DND-41 (cell line): ENCODE data around the gene TTC39B.

Experiments used
- ATAC-seq: fragments of 200-7000 bp; cut with Tn5 transposase; 3 replicates; pipeline ENCODE4 v1.9.1; 2021; ENCODE audit warnings: low read depth; ENCODE audit not compliant: insufficient read depth
- DNase-seq: peaks from one replicate; pipeline ENCODE4 v3.0.0-alpha.2; 2020
- H2AFZ ChIP-seq: 2 replicates; pipeline ENCODE4 v1.6.0; 2012; ENCODE audit warnings: low read depth, low read length
- H3K27ac ChIP-seq: 2 replicates; pipeline ENCODE4 v1.5.1; 2012; ENCODE audit warnings: low read length, inconsistent platforms
- H3K27me3 ChIP-seq: fragments of 200-600 bp; sonication (generic); 2 replicates; pipeline ENCODE4 v1.6.0; 2012; ENCODE audit warnings: low read length, mild to moderate bottlenecking, inconsistent platforms; ENCODE audit not compliant: insufficient read depth, poor library complexity
- H3K36me3 ChIP-seq: 2 replicates; pipeline ENCODE4 v1.5.1; 2012; ENCODE audit warnings: low read length, inconsistent platforms; ENCODE audit not compliant: insufficient read depth
- H3K4me1 ChIP-seq: 2 replicates; pipeline ENCODE4 v1.5.1; 2012; ENCODE audit warnings: mild to moderate bottlenecking, low read length; ENCODE audit not compliant: insufficient read depth
- H3K4me2 ChIP-seq: 2 replicates; pipeline ENCODE4 v1.6.0; 2012; ENCODE audit warnings: mild to moderate bottlenecking, moderate library complexity, low read length, inconsistent platforms; ENCODE audit not compliant: insufficient read depth
- H3K4me3 ChIP-seq, 2 experiments: fragments of 200-600 bp in 1 of 2; shearing (Covaris generic) in 1 of 2; 2 replicates each; pipeline ENCODE4 v1.5.1; 2012 to 2016; ENCODE audit warnings: inconsistent platforms in 2 of 2, low read length in 2 of 2, mild to moderate bottlenecking in 2 of 2, low read depth in 1 of 2, moderate library complexity in 1 of 2
- H3K79me2 ChIP-seq: 2 replicates; pipeline ENCODE4 v1.6.0; 2012; ENCODE audit warnings: low read length, inconsistent platforms; ENCODE audit not compliant: insufficient read depth
- H3K9ac ChIP-seq: 2 replicates; pipeline ENCODE4 v1.6.0; 2012; ENCODE audit warnings: low read depth, mild to moderate bottlenecking, inconsistent platforms, low read length, moderate library complexity
- H3K9me3 ChIP-seq: 2 replicates; pipeline ENCODE4 v1.5.1; 2012; ENCODE audit warnings: low read length, moderate library complexity, mild to moderate bottlenecking, inconsistent platforms; ENCODE audit not compliant: insufficient read depth, severe bottlenecking
- H4K20me1 ChIP-seq: 2 replicates; pipeline ENCODE4 v1.6.0; 2012; ENCODE audit warnings: low read length; ENCODE audit not compliant: insufficient read depth
- EZH2 ChIP-seq: IDR thresholded peaks from 3 replicates; pipeline ENCODE4 v1.6.1; 2012; ENCODE audit warnings: borderline replicate concordance, low read depth, mild to moderate bottlenecking, moderate library complexity, low read length, inconsistent platforms; ENCODE audit not compliant: severe bottlenecking
- TF ChIP-seq, protein P1 (sequence below): IDR thresholded peaks from 2 replicates; pipeline ENCODE4 v1.5.1; 2012; ENCODE audit warnings: borderline replicate concordance, low read length, moderate library complexity, mild to moderate bottlenecking; ENCODE audit not compliant: poor library complexity, severe bottlenecking; ENCODE audit errors: extremely low read depth

TTC39B gene

DNA sequence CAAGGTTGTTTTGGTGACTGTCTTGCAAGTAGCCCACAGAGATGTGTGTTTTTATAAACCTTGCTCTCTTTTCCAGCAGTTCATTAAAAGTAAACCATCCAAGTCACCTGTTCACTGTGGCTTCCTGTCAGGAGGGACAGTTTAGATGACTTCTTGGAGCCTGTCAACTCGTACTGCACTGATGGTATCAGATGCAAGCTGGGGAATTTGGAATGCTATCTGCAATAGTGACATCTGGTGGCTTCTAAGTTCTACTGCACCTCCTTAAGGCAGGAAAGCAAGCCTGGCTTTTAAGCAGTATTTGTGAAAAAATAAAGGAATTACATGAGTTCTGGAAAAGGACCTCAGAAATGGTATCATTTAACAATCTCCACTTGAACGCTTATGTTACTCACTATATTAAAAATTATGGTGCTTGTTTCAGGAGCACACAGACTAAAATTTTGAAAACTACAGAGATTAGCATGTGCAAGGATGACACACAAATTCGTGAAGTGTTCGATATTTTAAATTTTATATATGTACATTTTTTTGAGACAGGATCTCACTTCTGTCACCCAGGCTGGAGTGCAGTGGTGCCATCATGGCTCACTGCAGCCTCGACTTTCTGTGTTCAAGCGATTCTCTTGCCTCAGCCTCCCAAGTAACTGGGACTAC lies 164.0 kb downstream of the TTC39B start:
- no peaks in the 10 kb centered on the region for H3K9me3 ChIP-seq
- H3K4me2 ChIP-seq: peak overlapping the region; percentile 9; the same call in 1 of the 2 replicates
- H3K79me2 ChIP-seq: no peaks in the 10 kb centered on the region
- H3K4me1 ChIP-seq: peaks cover 6% of the 10 kb centered on the region
- no peaks in the 10 kb centered on the region for H3K36me3 ChIP-seq
- no peaks in the 10 kb centered on the region for H4K20me1 ChIP-seq
- peak; percentile 93 for ATAC-seq
- H3K4me3 ChIP-seq: no peak overlapping the region
- peak; percentile 49 for DNase-seq
- H3K27me3 ChIP-seq: no peaks in the 10 kb centered on the region
- peak overlapping the region; percentile 38; the same call in 1 of the 2 replicates for H2AFZ ChIP-seq
- no peak overlapping the region for H3K27ac ChIP-seq
- TF ChIP-seq EZH2: no peak
- TF ChIP-seq, protein P1, sequence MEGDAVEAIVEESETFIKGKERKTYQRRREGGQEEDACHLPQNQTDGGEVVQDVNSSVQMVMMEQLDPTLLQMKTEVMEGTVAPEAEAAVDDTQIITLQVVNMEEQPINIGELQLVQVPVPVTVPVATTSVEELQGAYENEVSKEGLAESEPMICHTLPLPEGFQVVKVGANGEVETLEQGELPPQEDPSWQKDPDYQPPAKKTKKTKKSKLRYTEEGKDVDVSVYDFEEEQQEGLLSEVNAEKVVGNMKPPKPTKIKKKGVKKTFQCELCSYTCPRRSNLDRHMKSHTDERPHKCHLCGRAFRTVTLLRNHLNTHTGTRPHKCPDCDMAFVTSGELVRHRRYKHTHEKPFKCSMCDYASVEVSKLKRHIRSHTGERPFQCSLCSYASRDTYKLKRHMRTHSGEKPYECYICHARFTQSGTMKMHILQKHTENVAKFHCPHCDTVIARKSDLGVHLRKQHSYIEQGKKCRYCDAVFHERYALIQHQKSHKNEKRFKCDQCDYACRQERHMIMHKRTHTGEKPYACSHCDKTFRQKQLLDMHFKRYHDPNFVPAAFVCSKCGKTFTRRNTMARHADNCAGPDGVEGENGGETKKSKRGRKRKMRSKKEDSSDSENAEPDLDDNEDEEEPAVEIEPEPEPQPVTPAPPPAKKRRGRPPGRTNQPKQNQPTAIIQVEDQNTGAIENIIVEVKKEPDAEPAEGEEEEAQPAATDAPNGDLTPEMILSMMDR: peak; percentile 85
- H3K9ac ChIP-seq: no peak overlapping the region

DNA sequence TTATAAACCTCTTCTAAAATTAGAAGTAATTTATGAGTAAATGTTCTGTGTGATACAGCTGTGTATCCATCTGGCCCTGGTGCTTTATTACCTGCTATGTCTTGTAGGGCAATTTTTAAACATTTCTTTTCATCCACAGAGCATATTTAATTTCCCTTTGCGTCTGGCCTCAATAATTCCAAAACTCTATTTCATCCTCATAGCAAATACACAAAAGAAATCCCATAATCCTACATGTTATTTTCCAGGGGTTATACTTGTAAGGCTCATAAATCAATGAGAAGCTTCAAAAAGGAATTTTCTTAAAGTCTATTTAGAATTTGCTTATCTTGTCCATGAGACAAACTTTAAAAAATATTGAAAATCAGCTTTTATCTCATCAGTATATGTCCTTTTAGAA lies 167.0 kb downstream of the TTC39B start:
- Histone ChIP-seq H3K36me3 (no peaks in the 10 kb centered on the region), H3K4me1 (peaks cover 15% of the 10 kb centered on the region), H3K79me2 (no peaks in the 10 kb centered on the region), H3K27ac (no peak overlapping the region), H3K9me3 (no peaks in the 10 kb centered on the region), H3K27me3 (no peaks in the 10 kb centered on the region), H3K9ac (no peak overlapping the region), H3K4me2 (no peak overlapping the region), H3K4me3 (no peak overlapping the region), H4K20me1 (no peaks in the 10 kb centered on the region), H2AFZ (no peak overlapping the region)
- ATAC-seq (no peak), DNase-seq (no peak)
- TF ChIP-seq EZH2: no peak
- TF ChIP-seq, protein P1: no peak

DNA sequence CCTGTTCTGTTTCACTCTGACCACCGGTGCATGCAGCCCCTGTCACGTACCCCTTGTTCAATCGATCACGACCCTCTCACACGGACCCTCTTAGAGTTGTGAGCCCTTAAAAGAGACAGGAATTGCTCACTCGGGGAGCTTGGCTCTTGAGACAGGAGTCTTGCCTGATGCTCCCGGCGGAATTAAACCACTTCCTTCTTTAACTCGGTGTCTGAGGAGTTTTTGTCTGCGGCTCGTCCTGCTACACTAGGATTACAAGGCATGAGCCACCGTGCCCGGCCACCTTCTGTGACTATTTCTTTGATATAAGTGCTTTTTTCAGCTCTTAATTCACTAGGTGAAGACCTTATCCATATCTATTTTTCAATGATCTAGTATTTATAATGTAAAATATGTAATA lies 167.5 kb downstream of the TTC39B start:
- DNase-seq: no peak
- no peak overlapping the region for H3K27ac ChIP-seq
- no peaks in the 10 kb centered on the region for H4K20me1 ChIP-seq
- no peaks in the 10 kb centered on the region for H3K9me3 ChIP-seq
- no peaks in the 10 kb centered on the region for H3K36me3 ChIP-seq
- no peak for ATAC-seq
- H3K79me2 ChIP-seq: no peaks in the 10 kb centered on the region
- no peak for TF ChIP-seq EZH2
- TF ChIP-seq, protein P1: no peak
- peaks cover 17% of the 10 kb centered on the region for H3K4me1 ChIP-seq
- H3K27me3 ChIP-seq: no peaks in the 10 kb centered on the region
- no peak overlapping the region for H3K9ac ChIP-seq
- H2AFZ ChIP-seq: no peak overlapping the region
- H3K4me3 ChIP-seq: no peak overlapping the region
- no peak overlapping the region for H3K4me2 ChIP-seq
